Karpas-422 (cell line): Measurements from ENCODE around the gene LIN9. TPM values are rescaled to one million over a fixed set of nuclear protein-coding genes. Genes with fewer than 3 reads are reported as not detected.
A peak's percentile ranks its signal among the peaks of the same experiment; 100 is the strongest.

ENCODE experiments used
- DNase-seq: peaks from one replicate; pipeline ENCODE4 v3.0.0-alpha.2; 2015
- H2AFZ ChIP-seq: fragments of 200-600 bp; sonication (generic); 2 replicates; pipeline ENCODE4 v1.6.1; 2014; ENCODE audit warnings: antibody characterized with exemption, low read length, mixed read lengths
- H3K27ac ChIP-seq: fragments of 200-600 bp; sonication (generic); 2 replicates; pipeline ENCODE4 v1.5.1; 2014; ENCODE audit warnings: mild to moderate bottlenecking, low read length, moderate library complexity
- H3K27me3 ChIP-seq: fragments of 200-600 bp; sonication (generic); 2 replicates; pipeline ENCODE4 v1.6.1; 2014; ENCODE audit warnings: low read length, mixed read lengths
- H3K36me3 ChIP-seq: fragments of 200-600 bp; sonication (generic); 2 replicates; pipeline ENCODE4 v1.6.1; 2014; ENCODE audit warnings: low read length, mixed read lengths; ENCODE audit not compliant: insufficient read depth
- H3K4me1 ChIP-seq: fragments of 200-600 bp; sonication (generic); 2 replicates; pipeline ENCODE4 v1.6.1; 2014; ENCODE audit warnings: mild to moderate bottlenecking, low read length, mixed read lengths
- H3K4me2 ChIP-seq: fragments of 200-600 bp; sonication (generic); 2 replicates; pipeline ENCODE4 v1.6.1; 2014; ENCODE audit warnings: low read length, low read depth, mild to moderate bottlenecking; ENCODE audit not compliant: poor library complexity, severe bottlenecking
- H3K4me3 ChIP-seq: fragments of 200-600 bp; sonication (generic); 2 replicates; pipeline ENCODE4 v1.5.1; 2014; ENCODE audit warnings: mild to moderate bottlenecking, antibody characterized with exemption, low read length, mixed read lengths
- H3K79me2 ChIP-seq: fragments of 200-600 bp; sonication (generic); 2 replicates; pipeline ENCODE4 v1.6.1; 2014; ENCODE audit warnings: mild to moderate bottlenecking, low read length, mixed read lengths
- H3K9ac ChIP-seq: fragments of 200-600 bp; sonication (generic); 2 replicates; pipeline ENCODE4 v1.6.0; 2014; ENCODE audit warnings: low read length
- H3K9me2 ChIP-seq: fragments of 200-600 bp; sonication (generic), shearing (Covaris generic); replicated peaks from 2 replicates; pipeline ENCODE4 v1.6.0; 2014; ENCODE audit warnings: mild to moderate bottlenecking, low read length, moderate library complexity; ENCODE audit not compliant: insufficient read depth
- H3K9me3 ChIP-seq: fragments of 300-700, 200-600 bp; sonication (generic); 2 replicates; pipeline ENCODE4 v1.6.1; 2014; ENCODE audit warnings: low read length, mixed read lengths
- H4K20me1 ChIP-seq: fragments of 200-600 bp; sonication (generic); 2 replicates; pipeline ENCODE4 v1.6.1; 2014; ENCODE audit warnings: mild to moderate bottlenecking, antibody characterized with exemption, low read length, low read depth; ENCODE audit not compliant: insufficient read depth
- total RNA-seq: library from RNA; depleted of rRNA; stranded (reverse); fragments of >200 nt; shearing (Covaris generic); gene quantifications from 2 replicates; pipeline ENCODE4 v1.2.3, GENCODE V29; 2014; ENCODE audit warnings: low replicate concordance

LIN9 gene
- total RNA-seq, 1 experiment from 2014 or later = 22.0 TPM

GRCh38 chr1:226212545-226212944 lies 96.4 kb downstream of the LIN9 start:
- Histone ChIP-seq H3K79me2 (no peaks in the 10 kb centered on the region), H3K9me2 (no peaks in the 10 kb centered on the region), H2AFZ (no peak overlapping the region), H3K9me3 (no peaks in the 10 kb centered on the region), H4K20me1 (no peaks in the 10 kb centered on the region), H3K36me3 (no peaks in the 10 kb centered on the region), H3K27ac (no peak overlapping the region), H3K9ac (no peak overlapping the region), H3K4me1 (peaks cover 44% of the 10 kb centered on the region), H3K4me2 (no peak overlapping the region), H3K27me3 (no peaks in the 10 kb centered on the region), H3K4me3 (no peak overlapping the region)
- no peak for DNase-seq

GRCh38 chr1:226211181-226211821 lies 97.7 kb downstream of the LIN9 start:
- Histone ChIP-seq H3K79me2 (no peaks in the 10 kb centered on the region), H3K4me1 (peaks cover 34% of the 10 kb centered on the region), H3K9me2 (no peaks in the 10 kb centered on the region), H3K4me2 (no peak overlapping the region), H3K9me3 (no peaks in the 10 kb centered on the region), H3K36me3 (no peaks in the 10 kb centered on the region), H4K20me1 (no peaks in the 10 kb centered on the region), H3K27ac (no peak overlapping the region), H3K27me3 (no peaks in the 10 kb centered on the region), H2AFZ (peak overlapping the region; percentile 29; the same call in 1 of the 2 replicates), H3K4me3 (no peak overlapping the region), H3K9ac (no peak overlapping the region)
- no peak for DNase-seq

GRCh38 chr1:226210571-226211176 lies 98.3 kb downstream of the LIN9 start:
- H3K27me3 ChIP-seq = no peaks in the 10 kb centered on the region
- H3K79me2 ChIP-seq = no peaks in the 10 kb centered on the region
- no peak overlapping the region for H3K4me2 ChIP-seq
- H3K9ac ChIP-seq = no peak overlapping the region
- no peak overlapping the region for H3K27ac ChIP-seq
- no peaks in the 10 kb centered on the region for H3K36me3 ChIP-seq
- no peak overlapping the region; the same call in 1 of the 2 replicates for H2AFZ ChIP-seq
- no peaks in the 10 kb centered on the region for H3K9me3 ChIP-seq
- no peaks in the 10 kb centered on the region for H3K9me2 ChIP-seq
- no peaks in the 10 kb centered on the region for H4K20me1 ChIP-seq
- no peak for DNase-seq
- no peak overlapping the region for H3K4me3 ChIP-seq
- peaks cover 28% of the 10 kb centered on the region for H3K4me1 ChIP-seq

GRCh38 chr1:226209307-226210059 lies 99.5 kb downstream of the LIN9 start:
- Histone ChIP-seq H3K27me3 (no peaks in the 10 kb centered on the region), H4K20me1 (no peaks in the 10 kb centered on the region), H3K4me1 (peaks cover 16% of the 10 kb centered on the region), H3K4me2 (no peak overlapping the region), H3K4me3 (no peak overlapping the region), H3K79me2 (no peaks in the 10 kb centered on the region), H3K9me3 (no peaks in the 10 kb centered on the region), H3K27ac (no peak overlapping the region), H2AFZ (no peak overlapping the region), H3K9ac (no peak overlapping the region), H3K36me3 (no peaks in the 10 kb centered on the region), H3K9me2 (no peaks in the 10 kb centered on the region)
- no peak for DNase-seq

- peaks cover 18% of the 10 kb centered on the region for H3K4me1 ChIP-seq
- no peaks in the 10 kb centered on the region for H4K20me1 ChIP-seq
- no peaks in the 10 kb centered on the region for H3K9me3 ChIP-seq
- H2AFZ ChIP-seq = no peak overlapping the region
- H3K4me2 ChIP-seq = no peak overlapping the region
- H3K9me2 ChIP-seq = no peaks in the 10 kb centered on the region
- H3K36me3 ChIP-seq = no peaks in the 10 kb centered on the region
- no peak overlapping the region for H3K9ac ChIP-seq
- H3K27me3 ChIP-seq = no peaks in the 10 kb centered on the region
- H3K27ac ChIP-seq = no peak overlapping the region
- no peak for DNase-seq
- no peak overlapping the region for H3K4me3 ChIP-seq
- H3K79me2 ChIP-seq = no peaks in the 10 kb centered on the region
These were observed 101.9 kb downstream of the LIN9 start for GRCh38 chr1:226207048-226207447.

GRCh38 chr1:226204198-226204597 lies 104.8 kb downstream of the LIN9 start:
- Histone ChIP-seq H3K9me2 (no peaks in the 10 kb centered on the region), H2AFZ (peak overlapping the region; percentile 8; the same call in 1 of the 2 replicates), H3K4me3 (no peak overlapping the region), H3K4me1 (peaks cover 32% of the 10 kb centered on the region), H3K36me3 (no peaks in the 10 kb centered on the region), H3K9me3 (no peaks in the 10 kb centered on the region), H3K9ac (no peak overlapping the region), H3K27ac (no peak overlapping the region), H3K4me2 (no peak overlapping the region), H4K20me1 (no peaks in the 10 kb centered on the region), H3K27me3 (no peaks in the 10 kb centered on the region), H3K79me2 (no peaks in the 10 kb centered on the region)
- no peak for DNase-seq

- H4K20me1 ChIP-seq = no peaks in the 10 kb centered on the region
- no peaks in the 10 kb centered on the region for H3K9me2 ChIP-seq
- H3K36me3 ChIP-seq = no peaks in the 10 kb centered on the region
- no peaks in the 10 kb centered on the region for H3K79me2 ChIP-seq
- no peak overlapping the region for H3K27ac ChIP-seq
- DNase-seq = no peak
- no peak overlapping the region for H3K4me3 ChIP-seq
- H2AFZ ChIP-seq = peak overlapping the region; percentile 8; the same call in 1 of the 2 replicates
- no peaks in the 10 kb centered on the region for H3K27me3 ChIP-seq
- no peak overlapping the region for H3K4me2 ChIP-seq
- H3K9ac ChIP-seq = no peak overlapping the region
- H3K9me3 ChIP-seq = no peaks in the 10 kb centered on the region
- H3K4me1 ChIP-seq = peaks cover 32% of the 10 kb centered on the region
These were observed 105.3 kb downstream of the LIN9 start for GRCh38 chr1:226203655-226204054.

GRCh38 chr1:226203240-226203639 lies 105.7 kb downstream of the LIN9 start:
- DNase-seq = peak; percentile 35
- no peak overlapping the region for H3K27ac ChIP-seq
- peak overlapping the region; percentile 8; the same call in 1 of the 2 replicates for H2AFZ ChIP-seq

More at GRCh38 chr1:226203240-226203639, 105.7 kb downstream of the LIN9 start:
- Histone ChIP-seq H3K79me2 (no peaks in the 10 kb centered on the region), H3K4me2 (no peak overlapping the region), H3K4me3 (no peak overlapping the region), H3K9me2 (no peaks in the 10 kb centered on the region), H3K9ac (no peak overlapping the region), H3K4me1 (peaks cover 32% of the 10 kb centered on the region), H3K36me3 (no peaks in the 10 kb centered on the region), H4K20me1 (no peaks in the 10 kb centered on the region), H3K27me3 (no peaks in the 10 kb centered on the region), H3K9me3 (no peaks in the 10 kb centered on the region)
